WTC11 (cell line): ENCODE data around the gene FAM8A1. TPM values are rescaled to one million over a fixed set of nuclear protein-coding genes. Genes with fewer than 3 reads are reported as not detected.
A peak's percentile ranks its signal among the peaks of the same experiment; 100 is the strongest.

Source experiments
- ATAC-seq: fragments of 200-7000 bp; cut with Tn5 transposase; 2 replicates; pipeline ENCODE4 v1.10.0; 2021; ENCODE audit warnings: mild to moderate bottlenecking, moderate library complexity
- CTCF ChIA-PET: fragments of 300-600 bp; sonication (Branson Sonifier 250); formaldehyde crosslinking; loops from one replicate; lab custom pipeline; 2021; ENCODE audit warnings: antibody characterized with exemption; lab: Charles Lee
- POLR2A ChIA-PET: fragments of 350-600 bp; sonication (Branson Sonifier 250); formaldehyde crosslinking; loops from one replicate; lab custom pipeline; 2021; ENCODE audit warnings: antibody characterized with exemption; lab: Charles Lee
- DNase-seq: peaks from one replicate; pipeline ENCODE4 v3.0.0; 2021; ENCODE audit warnings: low spot score
- H3K27ac Mint-ChIP-seq: 2 replicates; pipeline ENCODE4 v1.8.0; 2021; ENCODE audit warnings: mixed read lengths
- H3K27me3 Mint-ChIP-seq: 2 replicates; pipeline ENCODE4 v1.8.0; 2021; ENCODE audit warnings: low read depth, mild to moderate bottlenecking, moderate library complexity, mixed read lengths
- H3K36me3 Mint-ChIP-seq: 2 replicates; pipeline ENCODE4 v1.8.0; 2021; ENCODE audit warnings: mixed read lengths
- H3K4me1 Mint-ChIP-seq: 2 replicates; pipeline ENCODE4 v1.8.0; 2022; ENCODE audit warnings: mixed read lengths
- H3K4me3 Mint-ChIP-seq: 2 replicates; pipeline ENCODE4 v1.8.0; 2021; ENCODE audit warnings: mild to moderate bottlenecking, moderate library complexity, mixed read lengths
- H3K9me3 Mint-ChIP-seq: 2 replicates; pipeline ENCODE4 v1.8.0; 2021; ENCODE audit warnings: mixed read lengths
- CREM ChIP-seq: sonication (generic); formaldehyde crosslinking; IDR thresholded peaks from 2 replicates; pipeline ENCODE4 v1.8.1; 2022; ENCODE audit warnings: mild to moderate bottlenecking, missing genetic modification reagents, moderate library complexity
- ETV6 ChIP-seq: sonication (generic); formaldehyde crosslinking; IDR thresholded peaks from 2 replicates; pipeline ENCODE4 v1.8.1; 2022; ENCODE audit warnings: mild to moderate bottlenecking, missing genetic modification reagents
- FOXJ3 ChIP-seq: sonication (generic); formaldehyde crosslinking; IDR thresholded peaks from 2 replicates; pipeline ENCODE4 v1.9.0; 2021; ENCODE audit warnings: missing genetic modification reagents, mild to moderate bottlenecking, borderline replicate concordance
- JUN ChIP-seq: sonication (generic); formaldehyde crosslinking; IDR thresholded peaks from 2 replicates; pipeline ENCODE4 v1.8.0; 2023; ENCODE audit warnings: mild to moderate bottlenecking, missing genetic modification reagents
- KAT7 ChIP-seq: sonication (generic); formaldehyde crosslinking; IDR thresholded peaks from 2 replicates; pipeline ENCODE4 v1.8.1; 2023; ENCODE audit warnings: missing genetic modification reagents, mild to moderate bottlenecking, borderline replicate concordance
- TP53 ChIP-seq: sonication (generic); formaldehyde crosslinking; IDR thresholded peaks from 2 replicates; pipeline ENCODE4 v1.8.1; 2023; ENCODE audit warnings: mild to moderate bottlenecking, missing genetic modification reagents
- total RNA-seq: library from RNA; stranded (reverse); gene quantifications from 3 replicates; pipeline ENCODE4 v1.2.3, GENCODE V29; 2021
- TF ChIP-seq, protein P1 (sequence below): sonication (generic); formaldehyde crosslinking; IDR thresholded peaks from 2 replicates; pipeline ENCODE4 v1.8.1; 2022; ENCODE audit warnings: mild to moderate bottlenecking, missing genetic modification reagents, moderate library complexity, borderline replicate concordance
- TF ChIP-seq, protein P2 (sequence below): sonication (generic); formaldehyde crosslinking; IDR thresholded peaks from 2 replicates; pipeline ENCODE4 v1.8.1; 2023; ENCODE audit warnings: mild to moderate bottlenecking, missing genetic modification reagents
- TF ChIP-seq, protein P3 (sequence below): sonication (generic); formaldehyde crosslinking; IDR thresholded peaks from 2 replicates; pipeline ENCODE4 v1.8.0; 2022; ENCODE audit warnings: mild to moderate bottlenecking, missing genetic modification reagents
- TF ChIP-seq, protein P4 (sequence below): sonication (generic); formaldehyde crosslinking; IDR thresholded peaks from 2 replicates; pipeline ENCODE4 v1.8.0; 2022; ENCODE audit warnings: mild to moderate bottlenecking, missing genetic modification reagents
- TF ChIP-seq, protein P5 (sequence below): sonication (generic); formaldehyde crosslinking; IDR thresholded peaks from 2 replicates; pipeline ENCODE4 v1.8.1; 2022; ENCODE audit warnings: mild to moderate bottlenecking, moderate library complexity, missing genetic modification reagents
- TF ChIP-seq, protein P6 (sequence below): sonication (generic); formaldehyde crosslinking; IDR thresholded peaks from 2 replicates; pipeline ENCODE4 v1.8.1; 2023; ENCODE audit warnings: mild to moderate bottlenecking, moderate library complexity, missing genetic modification reagents
- TF ChIP-seq, protein P7 (sequence below): sonication (generic); formaldehyde crosslinking; IDR thresholded peaks from 2 replicates; pipeline ENCODE4 v1.8.0; 2023; ENCODE audit warnings: missing genetic modification reagents, mild to moderate bottlenecking, borderline replicate concordance
- TF ChIP-seq, protein P8 (sequence below): fragments of 250-450 bp; sonication (Bioruptor Pico); IDR thresholded peaks from 2 replicates; pipeline ENCODE4 v1.8.0; 2021; ENCODE audit warnings: mild to moderate bottlenecking
- TF ChIP-seq, protein P9 (sequence below): sonication (generic); formaldehyde crosslinking; IDR thresholded peaks from 2 replicates; pipeline ENCODE4 v1.8.1; 2023; ENCODE audit warnings: mild to moderate bottlenecking, missing genetic modification reagents, moderate library complexity

Gene FAM8A1
- total RNA-seq, 1 experiment from 2014 or later = 10.3 TPM

DNA sequence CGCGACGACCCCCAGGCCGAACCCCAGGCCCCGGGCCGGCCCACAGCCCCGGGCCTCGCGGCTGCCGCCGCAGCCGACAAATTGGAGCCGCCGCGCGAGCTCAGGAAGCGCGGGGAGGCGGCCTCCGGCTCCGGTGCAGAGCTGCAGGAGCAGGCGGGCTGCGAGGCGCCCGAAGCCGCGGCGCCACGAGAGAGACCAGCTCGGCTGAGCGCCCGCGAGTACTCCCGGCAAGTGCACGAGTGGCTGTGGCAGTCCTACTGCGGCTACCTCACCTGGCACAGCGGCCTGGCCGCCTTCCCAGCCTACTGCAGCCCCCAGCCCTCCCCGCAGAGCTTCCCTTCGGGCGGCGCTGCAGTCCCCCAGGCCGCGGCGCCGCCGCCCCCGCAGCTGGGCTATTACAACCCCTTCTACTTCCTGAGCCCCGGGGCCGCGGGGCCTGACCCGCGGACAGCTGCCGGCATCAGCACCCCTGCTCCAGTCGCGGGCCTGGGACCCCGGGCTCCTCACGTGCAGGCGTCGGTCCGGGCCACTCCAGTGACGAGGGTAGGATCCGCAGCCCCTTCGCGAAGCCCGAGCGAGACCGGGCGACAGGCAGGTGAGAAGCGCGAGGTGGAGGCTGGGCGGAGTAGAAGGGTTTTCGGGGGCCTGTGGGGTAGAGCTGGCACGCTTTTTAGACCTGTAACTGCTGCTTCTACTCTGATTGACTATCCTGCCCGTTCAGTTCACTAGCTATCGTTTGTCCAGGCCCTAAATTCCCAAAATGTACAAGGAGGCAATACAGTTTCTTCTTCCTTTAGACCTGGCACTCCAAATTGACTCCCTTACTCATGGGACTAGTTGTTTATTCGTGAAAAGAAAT lies 654 bp downstream of the FAM8A1 start:
- peaks cover 13% of the 10 kb centered on the region for H3K4me1 Mint-ChIP-seq
- no peak overlapping the region for H3K27ac Mint-ChIP-seq
- peaks cover 4% of the 10 kb centered on the region; the same call in 1 of the 2 replicates for H3K36me3 Mint-ChIP-seq
- no peaks in the 10 kb centered on the region for H3K9me3 Mint-ChIP-seq
- CTCF ChIA-PET = interaction anchor here (0.6 to 2.4 kb wide), 11 partner anchors 11 to 521 kb away, joined by 3 to 11 read pairs (median 4); partner anchors contain the start of gene NHLRC1
- peak; percentile 38 for ATAC-seq
- POLR2A ChIA-PET = interaction anchor here (0.5 to 1.7 kb wide), 6 partner anchors 11 to 521 kb away, joined by 3 to 10 read pairs (median 4); partner anchors contain the start of gene NUP153
- TF ChIP-seq JUN (CRISPR knock-in tag) (0 out of 2 replicates have a peak, but pooled peaks have one; percentile 23), FOXJ3 (CRISPR knock-in tag) (no peak)
- TF ChIP-seq, protein P1, sequence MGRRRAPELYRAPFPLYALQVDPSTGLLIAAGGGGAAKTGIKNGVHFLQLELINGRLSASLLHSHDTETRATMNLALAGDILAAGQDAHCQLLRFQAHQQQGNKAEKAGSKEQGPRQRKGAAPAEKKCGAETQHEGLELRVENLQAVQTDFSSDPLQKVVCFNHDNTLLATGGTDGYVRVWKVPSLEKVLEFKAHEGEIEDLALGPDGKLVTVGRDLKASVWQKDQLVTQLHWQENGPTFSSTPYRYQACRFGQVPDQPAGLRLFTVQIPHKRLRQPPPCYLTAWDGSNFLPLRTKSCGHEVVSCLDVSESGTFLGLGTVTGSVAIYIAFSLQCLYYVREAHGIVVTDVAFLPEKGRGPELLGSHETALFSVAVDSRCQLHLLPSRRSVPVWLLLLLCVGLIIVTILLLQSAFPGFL = no peak
- TF ChIP-seq, protein P2, sequence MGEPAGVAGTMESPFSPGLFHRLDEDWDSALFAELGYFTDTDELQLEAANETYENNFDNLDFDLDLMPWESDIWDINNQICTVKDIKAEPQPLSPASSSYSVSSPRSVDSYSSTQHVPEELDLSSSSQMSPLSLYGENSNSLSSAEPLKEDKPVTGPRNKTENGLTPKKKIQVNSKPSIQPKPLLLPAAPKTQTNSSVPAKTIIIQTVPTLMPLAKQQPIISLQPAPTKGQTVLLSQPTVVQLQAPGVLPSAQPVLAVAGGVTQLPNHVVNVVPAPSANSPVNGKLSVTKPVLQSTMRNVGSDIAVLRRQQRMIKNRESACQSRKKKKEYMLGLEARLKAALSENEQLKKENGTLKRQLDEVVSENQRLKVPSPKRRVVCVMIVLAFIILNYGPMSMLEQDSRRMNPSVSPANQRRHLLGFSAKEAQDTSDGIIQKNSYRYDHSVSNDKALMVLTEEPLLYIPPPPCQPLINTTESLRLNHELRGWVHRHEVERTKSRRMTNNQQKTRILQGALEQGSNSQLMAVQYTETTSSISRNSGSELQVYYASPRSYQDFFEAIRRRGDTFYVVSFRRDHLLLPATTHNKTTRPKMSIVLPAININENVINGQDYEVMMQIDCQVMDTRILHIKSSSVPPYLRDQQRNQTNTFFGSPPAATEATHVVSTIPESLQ = 0 out of 2 replicates have a peak, but pooled peaks have one; percentile 54
- TF ChIP-seq, protein P3, sequence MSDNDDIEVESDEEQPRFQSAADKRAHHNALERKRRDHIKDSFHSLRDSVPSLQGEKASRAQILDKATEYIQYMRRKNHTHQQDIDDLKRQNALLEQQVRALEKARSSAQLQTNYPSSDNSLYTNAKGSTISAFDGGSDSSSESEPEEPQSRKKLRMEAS (CRISPR knock-in tag) = peak; percentile 56; the same call in 1 of the 2 replicates
- TF ChIP-seq, protein P4, sequence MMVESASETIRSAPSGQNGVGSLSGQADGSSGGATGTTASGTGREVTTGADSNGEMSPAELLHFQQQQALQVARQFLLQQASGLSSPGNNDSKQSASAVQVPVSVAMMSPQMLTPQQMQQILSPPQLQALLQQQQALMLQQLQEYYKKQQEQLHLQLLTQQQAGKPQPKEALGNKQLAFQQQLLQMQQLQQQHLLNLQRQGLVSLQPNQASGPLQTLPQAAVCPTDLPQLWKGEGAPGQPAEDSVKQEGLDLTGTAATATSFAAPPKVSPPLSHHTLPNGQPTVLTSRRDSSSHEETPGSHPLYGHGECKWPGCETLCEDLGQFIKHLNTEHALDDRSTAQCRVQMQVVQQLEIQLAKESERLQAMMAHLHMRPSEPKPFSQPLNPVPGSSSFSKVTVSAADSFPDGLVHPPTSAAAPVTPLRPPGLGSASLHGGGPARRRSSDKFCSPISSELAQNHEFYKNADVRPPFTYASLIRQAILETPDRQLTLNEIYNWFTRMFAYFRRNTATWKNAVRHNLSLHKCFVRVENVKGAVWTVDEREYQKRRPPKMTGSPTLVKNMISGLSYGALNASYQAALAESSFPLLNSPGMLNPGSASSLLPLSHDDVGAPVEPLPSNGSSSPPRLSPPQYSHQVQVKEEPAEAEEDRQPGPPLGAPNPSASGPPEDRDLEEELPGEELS = 0 out of 2 replicates have a peak, but pooled peaks have one; percentile 30
- TF ChIP-seq, protein P5, sequence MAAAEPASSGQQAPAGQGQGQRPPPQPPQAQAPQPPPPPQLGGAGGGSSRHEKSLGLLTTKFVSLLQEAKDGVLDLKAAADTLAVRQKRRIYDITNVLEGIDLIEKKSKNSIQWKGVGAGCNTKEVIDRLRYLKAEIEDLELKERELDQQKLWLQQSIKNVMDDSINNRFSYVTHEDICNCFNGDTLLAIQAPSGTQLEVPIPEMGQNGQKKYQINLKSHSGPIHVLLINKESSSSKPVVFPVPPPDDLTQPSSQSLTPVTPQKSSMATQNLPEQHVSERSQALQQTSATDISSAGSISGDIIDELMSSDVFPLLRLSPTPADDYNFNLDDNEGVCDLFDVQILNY (CRISPR knock-in tag) = peak; percentile 56; the same call in 1 of the 2 replicates
- TF ChIP-seq, protein P6, sequence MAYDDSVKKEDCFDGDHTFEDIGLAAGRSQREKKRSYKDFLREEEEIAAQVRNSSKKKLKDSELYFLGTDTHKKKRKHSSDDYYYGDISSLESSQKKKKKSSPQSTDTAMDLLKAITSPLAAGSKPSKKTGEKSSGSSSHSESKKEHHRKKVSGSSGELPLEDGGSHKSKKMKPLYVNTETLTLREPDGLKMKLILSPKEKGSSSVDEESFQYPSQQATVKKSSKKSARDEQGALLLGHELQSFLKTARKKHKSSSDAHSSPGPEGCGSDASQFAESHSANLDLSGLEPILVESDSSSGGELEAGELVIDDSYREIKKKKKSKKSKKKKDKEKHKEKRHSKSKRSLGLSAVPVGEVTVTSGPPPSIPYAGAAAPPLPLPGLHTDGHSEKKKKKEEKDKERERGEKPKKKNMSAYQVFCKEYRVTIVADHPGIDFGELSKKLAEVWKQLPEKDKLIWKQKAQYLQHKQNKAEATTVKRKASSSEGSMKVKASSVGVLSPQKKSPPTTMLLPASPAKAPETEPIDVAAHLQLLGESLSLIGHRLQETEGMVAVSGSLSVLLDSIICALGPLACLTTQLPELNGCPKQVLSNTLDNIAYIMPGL (CRISPR knock-in tag) = peak; percentile 55; the same call in 1 of the 2 replicates
- TF ChIP-seq, all 79 proteins: peak for 6
- H3K27me3 Mint-ChIP-seq = no peaks in the 10 kb centered on the region
- peak overlapping the region; percentile 74 for H3K4me3 Mint-ChIP-seq
- DNase-seq = peak; percentile 63

DNA sequence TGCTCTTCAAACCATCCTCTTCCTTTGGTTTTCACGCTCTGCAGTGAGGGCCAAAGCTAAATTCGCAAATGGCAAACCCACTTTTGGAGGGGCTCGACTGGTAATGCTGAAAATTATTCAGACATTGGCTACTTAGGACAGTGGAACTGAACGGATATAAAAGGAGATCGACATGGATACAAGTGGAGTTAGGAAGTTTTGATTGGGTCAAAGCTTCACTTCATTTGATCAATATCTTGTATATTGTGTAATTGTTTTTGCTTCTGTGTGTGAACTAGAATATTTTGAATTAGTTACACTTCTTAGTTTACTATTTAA lies 1.2 kb downstream of the FAM8A1 start:
- CTCF ChIA-PET = interaction anchor here (1.1 to 2.4 kb wide), 4 partner anchors 16 to 521 kb away, joined by 3 to 11 read pairs (median 4); partner anchors contain the start of gene NHLRC1
- TF ChIP-seq, protein P5 (CRISPR knock-in tag) = no peak
- no peak for TF ChIP-seq ETV6
- TF ChIP-seq, protein P7, sequence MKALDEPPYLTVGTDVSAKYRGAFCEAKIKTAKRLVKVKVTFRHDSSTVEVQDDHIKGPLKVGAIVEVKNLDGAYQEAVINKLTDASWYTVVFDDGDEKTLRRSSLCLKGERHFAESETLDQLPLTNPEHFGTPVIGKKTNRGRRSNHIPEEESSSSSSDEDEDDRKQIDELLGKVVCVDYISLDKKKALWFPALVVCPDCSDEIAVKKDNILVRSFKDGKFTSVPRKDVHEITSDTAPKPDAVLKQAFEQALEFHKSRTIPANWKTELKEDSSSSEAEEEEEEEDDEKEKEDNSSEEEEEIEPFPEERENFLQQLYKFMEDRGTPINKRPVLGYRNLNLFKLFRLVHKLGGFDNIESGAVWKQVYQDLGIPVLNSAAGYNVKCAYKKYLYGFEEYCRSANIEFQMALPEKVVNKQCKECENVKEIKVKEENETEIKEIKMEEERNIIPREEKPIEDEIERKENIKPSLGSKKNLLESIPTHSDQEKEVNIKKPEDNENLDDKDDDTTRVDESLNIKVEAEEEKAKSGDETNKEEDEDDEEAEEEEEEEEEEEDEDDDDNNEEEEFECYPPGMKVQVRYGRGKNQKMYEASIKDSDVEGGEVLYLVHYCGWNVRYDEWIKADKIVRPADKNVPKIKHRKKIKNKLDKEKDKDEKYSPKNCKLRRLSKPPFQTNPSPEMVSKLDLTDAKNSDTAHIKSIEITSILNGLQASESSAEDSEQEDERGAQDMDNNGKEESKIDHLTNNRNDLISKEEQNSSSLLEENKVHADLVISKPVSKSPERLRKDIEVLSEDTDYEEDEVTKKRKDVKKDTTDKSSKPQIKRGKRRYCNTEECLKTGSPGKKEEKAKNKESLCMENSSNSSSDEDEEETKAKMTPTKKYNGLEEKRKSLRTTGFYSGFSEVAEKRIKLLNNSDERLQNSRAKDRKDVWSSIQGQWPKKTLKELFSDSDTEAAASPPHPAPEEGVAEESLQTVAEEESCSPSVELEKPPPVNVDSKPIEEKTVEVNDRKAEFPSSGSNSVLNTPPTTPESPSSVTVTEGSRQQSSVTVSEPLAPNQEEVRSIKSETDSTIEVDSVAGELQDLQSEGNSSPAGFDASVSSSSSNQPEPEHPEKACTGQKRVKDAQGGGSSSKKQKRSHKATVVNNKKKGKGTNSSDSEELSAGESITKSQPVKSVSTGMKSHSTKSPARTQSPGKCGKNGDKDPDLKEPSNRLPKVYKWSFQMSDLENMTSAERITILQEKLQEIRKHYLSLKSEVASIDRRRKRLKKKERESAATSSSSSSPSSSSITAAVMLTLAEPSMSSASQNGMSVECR (CRISPR knock-in tag) = no peak
- no peak for TF ChIP-seq TP53 (CRISPR knock-in tag)
- TF ChIP-seq, protein P8, sequence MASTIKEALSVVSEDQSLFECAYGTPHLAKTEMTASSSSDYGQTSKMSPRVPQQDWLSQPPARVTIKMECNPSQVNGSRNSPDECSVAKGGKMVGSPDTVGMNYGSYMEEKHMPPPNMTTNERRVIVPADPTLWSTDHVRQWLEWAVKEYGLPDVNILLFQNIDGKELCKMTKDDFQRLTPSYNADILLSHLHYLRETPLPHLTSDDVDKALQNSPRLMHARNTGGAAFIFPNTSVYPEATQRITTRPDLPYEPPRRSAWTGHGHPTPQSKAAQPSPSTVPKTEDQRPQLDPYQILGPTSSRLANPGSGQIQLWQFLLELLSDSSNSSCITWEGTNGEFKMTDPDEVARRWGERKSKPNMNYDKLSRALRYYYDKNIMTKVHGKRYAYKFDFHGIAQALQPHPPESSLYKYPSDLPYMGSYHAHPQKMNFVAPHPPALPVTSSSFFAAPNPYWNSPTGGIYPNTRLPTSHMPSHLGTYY (CRISPR knock-in tag) = no peak
- TF ChIP-seq CREM = no peak
- TF ChIP-seq, protein P9, sequence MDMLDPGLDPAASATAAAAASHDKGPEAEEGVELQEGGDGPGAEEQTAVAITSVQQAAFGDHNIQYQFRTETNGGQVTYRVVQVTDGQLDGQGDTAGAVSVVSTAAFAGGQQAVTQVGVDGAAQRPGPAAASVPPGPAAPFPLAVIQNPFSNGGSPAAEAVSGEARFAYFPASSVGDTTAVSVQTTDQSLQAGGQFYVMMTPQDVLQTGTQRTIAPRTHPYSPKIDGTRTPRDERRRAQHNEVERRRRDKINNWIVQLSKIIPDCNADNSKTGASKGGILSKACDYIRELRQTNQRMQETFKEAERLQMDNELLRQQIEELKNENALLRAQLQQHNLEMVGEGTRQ (CRISPR knock-in tag) = no peak
- TF ChIP-seq KAT7 (CRISPR knock-in tag) = no peak

More for the DNA sequence above, 1.2 kb downstream of the FAM8A1 start:
- POLR2A ChIA-PET = interaction anchor here (1.7 kb wide), 1 partner anchor 105 kb away, joined by 10 read pairs; the partner anchor contains the start of gene NUP153
- Mint-ChIP-seq H3K9me3 (no peaks in the 10 kb centered on the region), H3K4me1 (peaks cover 13% of the 10 kb centered on the region), H3K27ac (no peak overlapping the region), H3K4me3 (peak overlapping the region; percentile 74), H3K27me3 (no peaks in the 10 kb centered on the region), H3K36me3 (peaks cover 9% of the 10 kb centered on the region)
- DNase-seq (no peak), ATAC-seq (no peak)
